GM23248 (cell line): Measurements from ENCODE around the gene BCAR3. TPM values are rescaled to one million over a fixed set of nuclear protein-coding genes. Genes with fewer than 3 reads are reported as not detected.

Experiments
- DNase-seq: peaks from one replicate; pipeline ENCODE4 v3.0.0-alpha.2; 2015
- H2AFZ ChIP-seq: fragments of 200-600 bp; sonication (generic); 2 replicates; pipeline ENCODE4 v1.6.1; 2016; ENCODE audit warnings: antibody characterized with exemption
- H3F3A ChIP-seq: fragments of 200-600 bp; sonication (generic); 2 replicates; pipeline ENCODE4 v1.6.1; 2016; ENCODE audit warnings: mild to moderate bottlenecking, antibody characterized with exemption, mixed run types; ENCODE audit not compliant: insufficient read depth
- H3K27ac ChIP-seq: fragments of 200-600 bp; sonication (generic); 2 replicates; pipeline ENCODE4 v1.5.1; 2016; ENCODE audit warnings: mild to moderate bottlenecking
- H3K27me3 ChIP-seq: fragments of 200-600 bp; sonication (generic); replicated peaks from 2 replicates; pipeline ENCODE4 v1.6.1; 2016; ENCODE audit warnings: mild to moderate bottlenecking; ENCODE audit not compliant: insufficient read depth
- H3K36me3 ChIP-seq: fragments of 200-600 bp; sonication (generic); 2 replicates; pipeline ENCODE4 v1.6.1; 2016; ENCODE audit warnings: low read depth, mild to moderate bottlenecking
- H3K4me1 ChIP-seq: fragments of 200-600 bp; sonication (generic); 2 replicates; pipeline ENCODE4 v1.6.1; 2016; ENCODE audit warnings: mild to moderate bottlenecking; ENCODE audit not compliant: insufficient read depth
- H3K4me2 ChIP-seq: fragments of 200-600 bp; sonication (generic); one replicate; pipeline ENCODE4 v1.6.1; 2016; ENCODE audit warnings: mild to moderate bottlenecking; ENCODE audit not compliant: unreplicated experiment
- H3K4me3 ChIP-seq: fragments of 200-600 bp; sonication (generic); 2 replicates; pipeline ENCODE4 v1.5.1; 2016; ENCODE audit warnings: mild to moderate bottlenecking
- H3K79me2 ChIP-seq: fragments of 200-600 bp; sonication (generic); 2 replicates; pipeline ENCODE4 v1.6.1; 2016; ENCODE audit warnings: mild to moderate bottlenecking; ENCODE audit not compliant: insufficient read depth
- H3K9ac ChIP-seq: fragments of 200-600 bp; sonication (generic); 2 replicates; pipeline ENCODE4 v1.6.1; 2016; ENCODE audit warnings: mild to moderate bottlenecking
- H3K9me2 ChIP-seq: fragments of 200-600 bp; sonication (generic); 2 replicates; pipeline ENCODE4 v1.6.1; 2016; ENCODE audit warnings: mixed run types, mild to moderate bottlenecking, moderate library complexity; ENCODE audit not compliant: insufficient read depth
- H3K9me3 ChIP-seq: fragments of 200-600 bp; sonication (generic); one replicate; pipeline ENCODE4 v1.6.1; 2017; ENCODE audit warnings: low read depth
- H4K20me1 ChIP-seq: fragments of 200-600 bp; sonication (generic); 2 replicates; pipeline ENCODE4 v1.6.0; 2016; ENCODE audit not compliant: insufficient read depth
- EZH2 ChIP-seq: fragments of 200-600 bp; sonication (generic); IDR thresholded peaks from 2 replicates; pipeline ENCODE4 v1.6.1; 2018; ENCODE audit warnings: antibody characterized with exemption, mild to moderate bottlenecking; ENCODE audit not compliant: insufficient read depth, poor library complexity, severe bottlenecking
- EZH2phosphoT487 ChIP-seq: fragments of 200-600 bp; sonication (generic); IDR thresholded peaks from 2 replicates; pipeline ENCODE4 v1.6.1; 2018; ENCODE audit warnings: antibody characterized with exemption, moderate library complexity, mild to moderate bottlenecking, low read depth; ENCODE audit not compliant: insufficient read depth
- WGBS, 2 experiments: methylation state at CpG; one replicate each; pipeline ENCODE4 v1.1.6; 2015 to 2017; ENCODE audit warnings: low lambda C conversion rate in 2 of 2, low coverage in 1 of 2; ENCODE audit errors: missing lambda C conversion rate in 2 of 2; 5-methylcytosine and 5-hydroxymethylcytosine counted together
- in situ Hi-C: fragments of 300-500 bp; cut with MboI; formaldehyde crosslinking; loops from 2 replicates; pipeline ENCODE4 v1.15.0; 2020
- polyA plus RNA-seq: library from polyadenylated mRNA; unstranded; fragments of >200 nt; fragmentation: Nextera tagmentation; extraction: Ambion mirVana; gene quantifications from 2 replicates; pipeline ENCODE4 v1.2.1, GENCODE V29; 2016
- total RNA-seq: library from RNA; depleted of rRNA; stranded (reverse); fragments of >200 nt; shearing (Covaris generic); gene quantifications from 2 replicates; pipeline ENCODE4 v1.2.3, GENCODE V29; 2014

The BCAR3 gene
- total and polyA plus RNA-seq, 2 experiments from 2014 or later: 65.1 to 83.2 TPM

DNA sequence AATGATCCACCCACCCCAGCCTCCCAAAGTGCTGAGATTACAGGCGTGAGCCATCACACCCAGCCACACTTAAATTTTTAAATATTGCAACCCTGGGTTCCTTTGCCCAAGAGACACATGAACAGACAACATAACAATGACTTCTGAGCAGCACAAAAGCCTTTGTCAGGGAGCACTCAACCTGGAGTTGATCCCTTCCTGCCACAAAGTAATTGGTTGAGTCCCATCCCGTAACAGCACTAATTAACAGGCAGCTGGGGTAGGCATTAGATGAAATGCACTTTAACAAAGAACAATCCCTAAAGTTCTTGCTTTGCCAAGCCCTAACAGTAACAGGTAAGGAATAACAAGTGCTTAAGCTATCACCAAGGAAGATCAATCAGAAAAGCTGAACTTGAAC is 5.9 kb upstream of the BCAR3 start:
- Histone ChIP-seq H4K20me1 (no peaks in the 10 kb centered on the region), H3K79me2 (peaks cover 9% of the 10 kb centered on the region), H3K9me2 (no peaks in the 10 kb centered on the region), H3K27me3 (no peaks in the 10 kb centered on the region), H3K4me3 (no peak overlapping the region), H2AFZ (no peak overlapping the region), H3K36me3 (no peaks in the 10 kb centered on the region), H3K4me1 (peaks cover 20% of the 10 kb centered on the region), H3K9me3 (no peaks in the 10 kb centered on the region), H3K9ac (no peak overlapping the region), H3F3A (peaks cover 20% of the 10 kb centered on the region), H3K4me2 (no peak overlapping the region), H3K27ac (no peak overlapping the region)
- DNase-seq: no peak
- in situ Hi-C loops: no loop called here
- WGBS, 2 experiments: 98 to 100% methylated on average over 2 of the region's 2 CpGs
- no peak for TF ChIP-seq EZH2phosphoT487
- TF ChIP-seq EZH2: no peak

DNA sequence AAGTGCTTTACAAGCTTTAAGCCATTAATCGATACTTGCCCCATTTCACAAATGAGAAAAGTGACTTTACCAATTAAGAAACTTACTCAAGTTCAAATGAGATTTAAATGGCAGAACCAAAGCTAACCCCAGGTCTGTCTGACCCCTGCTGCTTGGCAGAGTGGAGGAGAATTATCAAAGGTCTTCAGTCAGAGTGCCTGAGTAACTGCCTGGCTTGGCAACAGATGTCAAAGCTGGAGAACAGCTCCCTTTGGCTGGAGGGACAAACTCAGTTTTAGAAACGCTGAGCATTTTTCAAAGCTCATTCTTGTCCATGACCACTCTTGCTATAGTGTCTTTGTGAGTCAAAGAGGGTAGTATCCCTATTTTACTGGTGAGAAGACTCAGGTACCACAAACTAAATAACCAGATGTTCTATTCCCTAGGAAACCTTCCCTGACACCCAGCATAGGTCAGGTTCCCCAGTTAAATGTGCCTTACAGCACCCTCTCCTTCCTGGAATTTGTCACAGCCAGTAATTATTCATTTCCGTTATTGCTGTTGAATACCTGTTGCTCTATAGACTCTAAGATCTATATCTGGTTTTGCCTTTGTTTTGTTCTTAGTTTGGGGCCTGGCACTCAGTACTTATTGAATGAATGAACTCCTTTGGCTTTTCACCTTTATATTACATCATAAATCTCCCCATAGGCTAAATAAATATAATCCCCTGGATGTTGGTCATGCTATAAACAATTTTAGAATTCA is 5.0 kb upstream of the BCAR3 start:
- no peaks in the 10 kb centered on the region for H3K27me3 ChIP-seq
- in situ Hi-C loops: no loop called here
- 83 to 84% methylated on average over 3 of the region's 3 CpGs for WGBS, 2 experiments

DNA sequence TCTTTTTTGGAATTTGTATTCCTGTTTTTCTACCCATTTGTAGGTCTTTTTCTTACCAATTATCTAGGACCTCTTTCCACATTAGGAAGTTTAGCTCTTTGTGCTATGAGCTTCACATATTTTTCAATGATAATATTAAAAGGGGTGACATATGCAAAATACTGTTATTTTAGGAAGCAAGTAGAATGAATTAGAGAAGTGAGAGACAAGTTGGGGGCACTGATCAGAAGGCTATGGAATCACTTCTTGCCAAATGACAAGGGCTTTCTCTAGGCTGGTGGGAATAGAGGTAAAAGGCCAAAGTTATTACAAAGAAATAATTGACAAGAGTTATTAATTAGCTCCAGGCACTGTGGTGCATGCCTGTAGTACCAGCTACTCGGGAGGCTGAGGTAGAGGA is 4.3 kb upstream of the BCAR3 start:
- 92 to 97% methylated on average over 1 of the region's 1 CpG for WGBS, 2 experiments

More for the DNA sequence above, 5.0 kb upstream of the BCAR3 start:
- H3F3A ChIP-seq: peaks cover 19% of the 10 kb centered on the region
- peaks cover 17% of the 10 kb centered on the region for H3K4me1 ChIP-seq
- H3K79me2 ChIP-seq: peaks cover 18% of the 10 kb centered on the region
- H3K9me3 ChIP-seq: no peaks in the 10 kb centered on the region
- TF ChIP-seq EZH2phosphoT487 (no peak), EZH2 (no peak)
- H2AFZ ChIP-seq: no peak overlapping the region
- H3K9me2 ChIP-seq: no peaks in the 10 kb centered on the region
- no peak for DNase-seq
- no peak overlapping the region for H3K4me2 ChIP-seq
- no peak overlapping the region for H3K27ac ChIP-seq
- no peak overlapping the region for H3K9ac ChIP-seq
- no peaks in the 10 kb centered on the region for H3K36me3 ChIP-seq
- no peak overlapping the region for H3K4me3 ChIP-seq
- no peaks in the 10 kb centered on the region for H4K20me1 ChIP-seq

DNA sequence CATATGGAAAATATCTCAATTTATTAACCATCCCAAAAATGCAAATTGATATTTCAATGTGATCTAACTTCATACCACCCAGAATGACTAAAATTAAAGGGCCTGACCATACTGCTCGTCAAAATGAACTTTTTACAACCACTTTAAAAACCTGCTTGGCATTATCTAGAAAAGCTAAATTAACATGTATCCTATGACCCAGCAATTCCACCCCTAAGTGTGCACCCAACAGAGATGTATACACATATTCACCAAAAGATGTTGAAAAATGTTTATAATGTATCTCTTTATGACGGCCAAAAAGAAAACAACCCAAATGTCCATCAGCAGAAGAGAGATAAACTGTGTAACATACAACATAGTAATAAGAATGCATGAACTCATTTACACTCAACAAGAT is 1.6 kb upstream of the BCAR3 start:
- Histone ChIP-seq H3K4me2 (no peak overlapping the region), H3K4me3 (no peak overlapping the region), H3K27me3 (no peaks in the 10 kb centered on the region), H2AFZ (no peak overlapping the region), H3K9ac (no peak overlapping the region), H3F3A (peaks cover 44% of the 10 kb centered on the region), H3K4me1 (peaks cover 26% of the 10 kb centered on the region), H3K79me2 (peaks cover 50% of the 10 kb centered on the region), H4K20me1 (peaks cover 9% of the 10 kb centered on the region), H3K9me2 (no peaks in the 10 kb centered on the region), H3K9me3 (no peaks in the 10 kb centered on the region), H3K36me3 (peaks cover 3% of the 10 kb centered on the region; the same call in 1 of the 2 replicates), H3K27ac (no peak overlapping the region)
- DNase-seq: no peak
- in situ Hi-C loops: no loop called here
- TF ChIP-seq EZH2phosphoT487 (no peak), EZH2 (no peak)
- 96 to 100% methylated on average over 2 of the region's 2 CpGs for WGBS, 2 experiments

More for the DNA sequence above, 4.3 kb upstream of the BCAR3 start:
- H3K9me3 ChIP-seq: no peaks in the 10 kb centered on the region
- H3K4me3 ChIP-seq: no peak overlapping the region
- H3K9me2 ChIP-seq: no peaks in the 10 kb centered on the region
- peaks cover 17% of the 10 kb centered on the region for H3F3A ChIP-seq
- H3K9ac ChIP-seq: no peak overlapping the region
- TF ChIP-seq EZH2 (no peak), EZH2phosphoT487 (no peak)
- no peaks in the 10 kb centered on the region for H4K20me1 ChIP-seq
- in situ Hi-C loops: no loop called here
- H3K27me3 ChIP-seq: no peaks in the 10 kb centered on the region
- no peak overlapping the region for H2AFZ ChIP-seq
- no peak for DNase-seq
- H3K4me2 ChIP-seq: no peak overlapping the region
- no peaks in the 10 kb centered on the region for H3K36me3 ChIP-seq
- H3K27ac ChIP-seq: no peak overlapping the region
- H3K4me1 ChIP-seq: peaks cover 12% of the 10 kb centered on the region; the same call in 1 of the 2 replicates
- H3K79me2 ChIP-seq: peaks cover 24% of the 10 kb centered on the region

DNA sequence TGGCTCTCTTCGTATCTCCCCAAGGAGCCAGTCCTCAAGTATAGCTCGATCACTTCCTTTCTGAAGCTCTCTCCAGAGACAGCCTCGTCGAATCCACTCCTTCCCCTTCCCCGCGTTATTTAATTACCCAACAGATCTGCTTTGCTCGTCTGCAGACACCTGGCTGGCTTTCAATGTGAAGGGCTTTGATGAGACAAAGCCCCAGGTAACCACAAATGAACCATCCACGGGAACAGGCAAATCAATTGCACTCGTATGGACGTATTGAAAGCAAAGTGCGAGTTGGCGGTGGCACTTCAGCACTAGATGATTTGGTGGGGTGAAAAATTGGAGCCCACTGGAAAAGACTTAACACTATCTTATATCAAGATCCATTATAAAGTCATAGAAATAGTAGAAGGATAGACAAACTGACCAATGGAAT is 364 bp upstream of the BCAR3 start:
- Histone ChIP-seq H2AFZ (peak overlapping the region; percentile 86), H3K4me2 (peak overlapping the region; percentile 99), H3F3A (peaks cover 55% of the 10 kb centered on the region), H3K9ac (peak overlapping the region; percentile 95), H3K4me1 (peaks cover 38% of the 10 kb centered on the region), H4K20me1 (peaks cover 9% of the 10 kb centered on the region), H3K4me3 (peak overlapping the region; percentile 88), H3K9me2 (no peaks in the 10 kb centered on the region), H3K36me3 (peaks cover 15% of the 10 kb centered on the region), H3K9me3 (no peaks in the 10 kb centered on the region), H3K79me2 (peaks cover 63% of the 10 kb centered on the region), H3K27me3 (no peaks in the 10 kb centered on the region), H3K27ac (peak overlapping the region; percentile 92)
- peak; percentile 53 for DNase-seq
- WGBS, 2 experiments: 5 to 7% methylated on average over 12 of the region's 12 CpGs
- in situ Hi-C loops: no loop called here
- TF ChIP-seq EZH2phosphoT487 (no peak), EZH2 (no peak)
